Hair follicle dermal papilla cell (primary cell): ENCODE results near the gene GRIN1. TPM values are rescaled to one million over a fixed set of nuclear protein-coding genes. Genes with fewer than 3 reads are reported as not detected.

ENCODE experiments used
- small RNA-seq: library from RNA; depleted of rRNA; stranded (forward); fragments of <200 nt; gene quantifications from one replicate; pipeline ENCODE3, GENCODE V24; 2012
- total RNA-seq: library from RNA; depleted of rRNA; stranded (reverse); fragments of >200 nt; gene quantifications from 2 replicates; pipeline ENCODE4 v1.2.3, GENCODE V29; 2012

The GRIN1 gene
- 0.12 TPM in 1 of 2 replicates, not detected in the other for total RNA-seq

DNA sequence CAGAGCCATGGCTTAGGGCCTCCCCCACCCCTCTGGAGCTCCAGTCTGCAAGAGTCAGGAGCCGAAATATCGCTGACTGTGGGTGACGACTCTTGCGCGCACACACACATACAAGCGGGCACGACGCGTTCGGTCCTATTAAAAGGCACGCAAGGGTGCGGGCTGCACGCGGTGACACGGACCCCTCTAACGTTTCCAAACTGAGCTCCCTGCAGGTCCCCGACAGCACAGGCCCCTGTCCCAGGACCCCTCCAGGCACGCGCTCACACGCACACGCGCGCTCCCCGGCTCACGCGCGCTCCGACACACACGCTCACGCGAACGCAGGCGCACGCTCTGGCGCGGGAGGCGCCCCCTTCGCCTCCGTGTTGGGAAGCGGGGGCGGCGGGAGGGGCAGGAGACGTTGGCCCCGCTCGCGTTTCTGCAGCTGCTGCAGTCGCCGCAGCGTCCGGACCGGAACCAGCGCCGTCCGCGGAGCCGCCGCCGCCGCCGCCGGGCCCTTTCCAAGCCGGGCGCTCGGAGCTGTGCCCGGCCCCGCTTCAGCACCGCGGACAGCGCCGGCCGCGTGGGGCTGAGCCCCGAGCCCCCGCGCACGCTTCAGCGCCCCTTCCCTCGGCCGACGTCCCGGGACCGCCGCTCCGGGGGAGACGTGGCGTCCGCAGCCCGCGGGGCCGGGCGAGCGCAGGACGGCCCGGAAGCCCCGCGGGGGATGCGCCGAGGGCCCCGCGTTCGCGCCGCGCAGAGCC, at the start of gene GRIN1:
Gene GRIN1 (plus strand): TSS at position 433 of the 746 bp plus-strand sequence. CDS start 333 bp downstream, outside the sequence.

DNA sequence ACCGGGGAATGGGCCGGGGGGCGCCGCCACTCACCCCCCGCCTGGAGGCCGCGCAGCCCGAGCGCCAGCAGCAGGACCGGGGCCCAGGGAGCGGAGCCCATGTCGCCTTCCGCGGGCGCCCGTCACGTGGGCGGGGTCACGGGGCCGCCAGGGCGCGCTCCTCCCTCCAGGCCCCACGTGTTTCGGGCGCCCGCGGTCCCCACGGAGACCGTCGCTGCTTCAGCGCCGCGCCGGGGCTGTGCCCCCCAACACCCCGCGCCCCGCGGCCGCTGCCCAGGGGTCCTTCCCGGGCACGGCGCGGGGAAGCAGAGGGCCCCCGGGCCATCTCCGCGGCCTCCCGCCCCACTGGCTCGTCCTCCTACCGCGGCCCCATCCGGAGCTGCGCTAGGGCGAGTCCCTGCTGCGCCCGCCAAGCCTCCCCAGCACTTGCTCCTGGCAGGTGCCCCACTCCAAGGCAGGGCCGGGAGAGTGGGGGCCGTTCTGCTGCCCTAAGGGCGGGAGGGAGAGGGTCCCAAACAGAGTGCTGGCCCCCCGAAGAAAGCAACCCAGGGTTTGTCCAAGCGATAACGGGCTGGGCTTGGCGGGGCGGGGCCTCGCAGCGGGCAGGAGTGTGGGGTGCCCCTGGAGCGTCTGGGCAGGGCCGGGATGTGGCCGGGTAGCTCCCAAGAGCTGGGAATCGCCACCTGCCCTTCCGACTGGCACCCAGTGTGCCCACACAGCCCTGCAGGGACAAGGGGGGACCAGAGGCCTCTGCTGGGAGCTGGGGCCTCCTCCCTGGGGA, 24.2 kb upstream of the GRIN1 start, which contains the start of gene DPP7:
Gene DPP7 (minus strand): TSS at position 121 of the 781 bp plus-strand sequence. CDS start 20 bp downstream, at position 101.

DNA sequence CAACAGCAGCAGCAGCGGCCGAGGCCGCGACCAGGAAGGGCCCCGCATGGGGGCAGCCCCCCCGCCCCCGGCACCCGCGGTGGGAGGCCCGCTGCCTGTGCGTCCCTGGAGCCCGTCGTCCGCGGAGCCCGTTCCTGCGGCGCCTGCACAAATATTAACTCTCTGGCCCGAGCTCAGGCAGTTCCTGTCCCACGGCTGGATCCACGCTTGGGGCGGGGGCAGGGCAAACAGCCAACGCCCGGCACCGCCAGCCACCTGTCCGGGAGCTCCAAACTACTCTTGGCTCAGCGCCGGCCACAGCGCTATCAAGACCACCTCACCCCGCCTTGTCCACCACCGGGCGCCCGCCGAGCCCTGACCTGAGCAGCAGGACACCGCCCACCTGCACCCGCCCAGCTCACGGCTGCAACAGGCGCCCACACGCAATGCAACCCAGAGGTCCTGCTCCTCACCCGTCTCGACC, 31.0 kb downstream of the GRIN1 start, which contains the start of gene LRRC26:
Gene LRRC26 (minus strand): TSS at position 156 of the 463 bp plus-strand sequence. CDS start 108 bp downstream, at position 48.

DNA sequence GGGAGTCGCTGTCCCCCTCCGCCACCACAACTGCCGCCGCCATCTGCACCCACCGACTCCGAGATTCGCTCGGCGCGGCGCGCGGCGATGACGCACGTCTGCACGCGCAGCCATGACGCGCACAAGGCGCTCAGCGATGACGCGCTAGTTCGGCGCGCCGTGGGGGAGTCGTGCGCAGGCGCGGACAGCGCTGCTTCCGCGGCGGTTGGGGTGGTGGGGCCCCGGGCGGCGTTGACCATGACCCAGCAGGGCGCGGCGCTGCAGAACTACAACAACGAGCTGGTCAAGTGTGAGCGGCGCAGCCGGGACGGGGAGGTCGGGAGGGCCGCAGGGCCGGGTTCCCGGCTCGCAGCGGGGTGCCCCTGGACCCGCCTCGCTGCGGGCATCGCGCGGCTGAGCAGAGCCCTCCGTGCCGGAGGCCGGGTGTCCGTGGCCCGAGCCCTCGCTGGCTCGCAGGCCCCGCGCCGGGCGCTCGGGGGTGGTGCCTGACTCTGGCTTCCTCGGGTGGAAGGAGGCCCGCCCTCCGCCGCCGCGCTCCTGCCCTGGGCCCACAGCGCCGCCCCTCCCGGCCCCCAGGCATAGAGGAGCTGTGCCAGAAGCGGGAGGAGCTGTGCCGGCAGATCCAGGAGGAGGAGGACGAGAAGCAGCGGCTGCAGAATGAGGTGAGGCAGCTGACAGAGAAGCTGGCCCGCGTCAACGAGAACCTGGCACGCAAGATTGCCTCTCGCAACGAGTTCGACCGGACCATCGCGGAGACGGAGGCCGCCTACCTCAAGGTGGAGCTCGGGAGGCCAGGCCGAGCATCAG, 49.7 kb downstream of the GRIN1 start, which contains the start of the genes ANAPC2 and SSNA1:
Gene ANAPC2 (minus strand): TSS at position 71 of the 807 bp plus-strand sequence. CDS start 28 bp downstream, at position 43.
Gene SSNA1 (plus strand): TSS at position 187 of the 807 bp plus-strand sequence. CDS start 51 bp downstream, at position 238.

DNA sequence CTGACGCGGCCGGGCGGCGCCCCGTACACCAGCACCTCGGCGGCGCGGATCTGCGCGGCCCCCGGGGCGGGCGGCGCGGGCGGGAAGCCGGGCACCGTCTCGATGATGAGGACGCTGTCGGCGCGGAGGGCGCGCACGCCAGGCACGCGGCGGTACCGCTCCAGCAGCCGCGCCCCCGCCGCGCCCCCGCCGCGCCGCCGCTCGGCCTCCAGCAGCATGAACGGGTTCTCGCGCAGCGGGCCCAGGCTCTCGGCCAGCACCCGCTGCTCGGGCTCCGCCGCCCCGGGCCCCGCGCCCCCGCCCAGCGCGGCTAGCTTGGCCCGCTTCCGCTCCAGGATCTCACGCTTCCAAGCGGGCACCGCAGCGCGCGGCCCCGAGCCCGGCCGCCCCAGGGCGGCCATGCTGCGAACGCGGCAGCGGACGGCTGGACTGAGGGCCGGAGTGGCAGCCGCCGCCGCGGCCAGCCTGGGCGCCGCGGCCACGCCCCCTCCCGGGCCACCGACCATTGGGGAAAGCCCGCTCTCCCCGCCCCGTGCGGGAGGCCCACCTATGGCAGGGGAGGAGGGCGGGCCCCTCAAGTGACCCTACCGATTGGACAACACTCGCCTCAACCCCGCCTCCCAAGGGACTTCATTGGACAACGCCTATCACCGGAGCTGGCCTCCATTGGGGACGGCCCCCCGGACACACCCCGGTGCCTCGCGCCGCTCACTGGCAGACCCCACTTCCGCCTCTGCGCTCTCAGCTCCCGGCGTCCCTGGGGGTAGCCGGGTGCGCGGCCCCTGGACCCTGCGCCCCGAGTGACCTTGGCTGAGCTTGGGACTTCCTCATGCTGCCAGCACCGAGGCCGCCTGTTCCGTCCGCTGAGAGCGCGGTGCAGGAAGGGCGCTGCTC, 61.6 kb downstream of the GRIN1 start, which contains the start of gene TPRN:
Gene TPRN (minus strand): TSS at position 431 of the 894 bp plus-strand sequence. CDS start 30 bp downstream, at position 401.

DNA sequence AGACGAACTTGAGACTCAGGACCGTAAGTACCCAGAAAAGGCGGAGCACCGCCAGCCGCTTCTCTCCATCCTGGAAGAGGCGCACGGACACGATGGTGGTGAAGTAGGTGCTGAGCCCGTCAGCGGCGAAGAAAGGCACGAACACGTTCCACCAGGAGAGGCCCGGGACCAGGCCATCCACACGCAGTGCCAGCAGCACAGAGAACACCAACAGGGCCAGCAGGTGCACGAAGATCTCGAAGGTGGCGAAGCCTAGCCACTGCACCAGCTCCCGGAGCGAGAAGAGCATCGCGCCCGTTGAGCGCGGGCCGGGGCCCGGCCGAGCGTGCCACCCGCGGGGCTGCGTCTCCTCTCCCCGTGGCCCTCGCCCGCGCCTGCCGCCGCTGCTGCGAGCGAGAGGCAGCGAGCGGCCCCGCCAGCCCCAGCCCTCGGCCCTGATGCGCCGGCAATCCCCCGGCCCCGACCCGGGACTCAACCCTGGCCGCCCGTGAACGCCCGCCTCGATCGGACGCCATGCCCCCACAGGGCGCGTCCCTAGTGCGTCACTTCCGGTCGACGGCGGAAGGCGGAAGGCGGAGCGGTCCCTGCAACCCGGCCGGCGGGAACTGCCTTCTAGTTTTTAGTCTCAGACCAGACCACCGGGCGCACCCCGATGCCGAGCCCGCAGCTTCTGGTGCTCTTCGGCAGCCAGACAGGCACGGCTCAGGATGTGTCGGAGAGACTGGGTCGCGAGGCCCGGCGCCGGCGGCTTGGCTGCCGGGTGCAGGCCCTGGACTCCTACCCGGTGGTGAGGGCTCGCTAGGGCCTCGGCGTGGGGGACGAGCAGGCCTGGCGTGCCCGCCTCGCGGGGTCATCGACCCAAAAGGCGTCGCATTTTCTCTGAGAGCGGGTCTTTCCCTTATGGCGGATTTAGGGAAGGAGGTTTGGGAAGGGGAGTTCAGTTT, 66.4 kb downstream of the GRIN1 start, which contains the start of the genes NDOR1 and TMEM203:
Gene NDOR1 (plus strand): TSS at position 575 of the 944 bp plus-strand sequence. CDS start 78 bp downstream, at position 653.
Gene TMEM203 (minus strand): TSS at position 523 of the 944 bp plus-strand sequence. CDS start 234 bp downstream, at position 289.

Small RNA genes lying within 50 kb of the gene (small RNA-seq; reads per million reads assigned to genes)
- gene MIR3621, result not detected
- not detected for gene RF00153

Other genes with a start within 250 kb of the GRIN1 start
- 133 and 152 TPM in 2 replicates for gene FBXW5, start 194.4 kb upstream of the GRIN1 start, total RNA-seq
- gene C8G, start 193.9 kb upstream of the GRIN1 start, total RNA-seq, result 1.1 TPM in 1 of 2 replicates, not detected in the other
- 0.24 TPM in 1 of 2 replicates, not detected in the other for gene LCN12, start 186.9 kb upstream of the GRIN1 start, total RNA-seq
- 16.9 and 20.2 TPM in 2 replicates for gene PTGDS, start 161.7 kb upstream of the GRIN1 start, total RNA-seq
- gene LCNL1, start 156.2 kb upstream of the GRIN1 start, total RNA-seq, result 2.4 and 3.5 TPM in 2 replicates
- gene PAXX, start 146.7 kb upstream of the GRIN1 start, total RNA-seq, result 7.3 and 8.5 TPM in 2 replicates
- 0.32 and 2.4 TPM in 2 replicates for gene CLIC3, start 142.6 kb upstream of the GRIN1 start, total RNA-seq
- gene ABCA2, start 110.9 kb upstream of the GRIN1 start, total RNA-seq, result 11.9 and 15.1 TPM in 2 replicates
- not detected in 2 replicates for gene FUT7, start 107.1 kb upstream of the GRIN1 start, total RNA-seq
- gene NPDC1, start 93.0 kb upstream of the GRIN1 start, total RNA-seq, result 4.7 and 6.9 TPM in 2 replicates
- not detected in 2 replicates for gene ENTPD2, start 85.1 kb upstream of the GRIN1 start, total RNA-seq
- 1.6 and 1.8 TPM in 2 replicates for gene SAPCD2, start 68.6 kb upstream of the GRIN1 start, total RNA-seq
- 32.5 and 40.4 TPM in 2 replicates for gene UAP1L1, start 61.6 kb upstream of the GRIN1 start, total RNA-seq
- gene MAN1B1, start 52.2 kb upstream of the GRIN1 start, total RNA-seq, result 81.1 and 82.9 TPM in 2 replicates
- 68.4 and 81.5 TPM in 2 replicates for gene DPP7, start 24.4 kb upstream of the GRIN1 start, total RNA-seq
- not detected in 2 replicates for gene LRRC26, start 30.9 kb downstream of the GRIN1 start, total RNA-seq
- gene TMEM210, start 32.9 kb downstream of the GRIN1 start, total RNA-seq, result not detected in 2 replicates
- gene ANAPC2, start 49.4 kb downstream of the GRIN1 start, total RNA-seq, result 23.5 and 23.8 TPM in 2 replicates
- 46.1 and 55.9 TPM in 2 replicates for gene SSNA1, start 49.5 kb downstream of the GRIN1 start, total RNA-seq
- 8.9 and 9.4 TPM in 2 replicates for gene TPRN, start 61.6 kb downstream of the GRIN1 start, total RNA-seq
- gene TMEM203, start 66.5 kb downstream of the GRIN1 start, total RNA-seq, result 32.1 and 32.4 TPM in 2 replicates
- 5.1 and 6.8 TPM in 2 replicates for gene NDOR1, start 66.5 kb downstream of the GRIN1 start, total RNA-seq
- gene RNF208, start 83.1 kb downstream of the GRIN1 start, total RNA-seq, result 0.16 and 0.85 TPM in 2 replicates
- 0.32 and 0.73 TPM in 2 replicates for gene CYSRT1, start 86.0 kb downstream of the GRIN1 start, total RNA-seq
- gene RNF224, start 88.3 kb downstream of the GRIN1 start, total RNA-seq, result 0.16 TPM in 1 of 2 replicates, not detected in the other
- gene SLC34A3, start 91.7 kb downstream of the GRIN1 start, total RNA-seq, result under 0.01 TPM in 1 of 2 replicates, not detected in the other
- gene TUBB4B, start 102.1 kb downstream of the GRIN1 start, total RNA-seq, result 123 and 132 TPM in 2 replicates
- gene STPG3, start 112.1 kb downstream of the GRIN1 start, total RNA-seq, result not detected in 2 replicates
- gene NELFB, start 116.2 kb downstream of the GRIN1 start, total RNA-seq, result 56.8 and 59.1 TPM in 2 replicates
- gene TOR4A, start 138.6 kb downstream of the GRIN1 start, total RNA-seq, result 4.9 and 6.8 TPM in 2 replicates
- not detected in 2 replicates for gene NRARP, start 163.1 kb downstream of the GRIN1 start, total RNA-seq